Chondrocyte (in vitro differentiated cells): ENCODE data around the gene MGAT3. TPM values are rescaled to one million over a fixed set of nuclear protein-coding genes. Genes with fewer than 3 reads are reported as not detected.

Experiments used
- DNase-seq: peaks from one replicate; pipeline ENCODE4 v3.0.0; 2021; ENCODE audit warnings: mixed read lengths, low spot score
- H3K27ac Mint-ChIP-seq: one replicate; pipeline ENCODE4 v1.8.0; 2021; ENCODE audit warnings: mild to moderate bottlenecking, moderate library complexity, mixed read lengths; ENCODE audit not compliant: unreplicated experiment
- H3K27me3 Mint-ChIP-seq: 2 replicates; pipeline ENCODE4 v1.8.0; 2021; ENCODE audit warnings: low read depth, mixed read lengths
- H3K36me3 Mint-ChIP-seq: 2 replicates; pipeline ENCODE4 v1.8.0; 2021; ENCODE audit warnings: low read depth, mixed read lengths
- H3K4me1 Mint-ChIP-seq: 2 replicates; pipeline ENCODE4 v1.8.0; 2021; ENCODE audit warnings: low read depth, mild to moderate bottlenecking, mixed read lengths
- H3K4me3 Mint-ChIP-seq: one replicate; pipeline ENCODE4 v1.8.0; 2021; ENCODE audit warnings: mild to moderate bottlenecking, moderate library complexity, mixed read lengths; ENCODE audit not compliant: unreplicated experiment
- H3K9me3 Mint-ChIP-seq: 2 replicates; pipeline ENCODE4 v1.8.0; 2021; ENCODE audit warnings: low read depth, mixed read lengths
- total RNA-seq: library from RNA; stranded (reverse); gene quantifications from 3 replicates; pipeline ENCODE4 v1.2.1, GENCODE V29; 2021
- TF ChIP-seq, protein P1 (sequence below): fragments of 200-600 bp; sonication (generic); IDR thresholded peaks from 2 replicates; pipeline ENCODE4 v1.5.0; 2021; ENCODE audit warnings: antibody characterized with exemption, mild to moderate bottlenecking, moderate library complexity

MGAT3 gene
- total RNA-seq, 1 donor from 2014 or later = 6.1 TPM

DNA sequence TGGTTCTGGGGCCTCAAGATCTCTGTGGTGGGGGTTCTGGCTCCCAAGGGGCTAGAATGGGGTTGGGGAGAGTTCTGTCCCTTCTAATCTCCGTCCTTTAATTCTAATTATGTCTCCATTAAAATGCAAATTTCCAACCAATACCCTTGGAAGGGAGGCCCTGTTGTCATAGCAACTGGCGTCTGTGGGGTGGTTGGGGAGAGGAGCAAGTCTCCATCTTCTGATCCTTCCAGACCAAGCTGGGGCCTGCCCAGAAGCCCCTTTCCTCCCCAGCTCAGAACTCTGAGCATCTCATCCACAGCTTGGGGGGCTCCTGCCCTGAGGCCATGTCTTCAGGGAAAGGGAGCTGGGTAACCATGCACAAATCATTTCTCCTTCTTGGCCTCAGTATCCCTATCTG lies 81.2 kb downstream of the MGAT3 start:
- H3K27me3 Mint-ChIP-seq = peaks cover 3% of the 10 kb centered on the region
- no peak overlapping the region for H3K27ac Mint-ChIP-seq
- no peaks in the 10 kb centered on the region for H3K9me3 Mint-ChIP-seq
- no peak overlapping the region for H3K4me3 Mint-ChIP-seq
- DNase-seq = no peak
- TF ChIP-seq, protein P1, sequence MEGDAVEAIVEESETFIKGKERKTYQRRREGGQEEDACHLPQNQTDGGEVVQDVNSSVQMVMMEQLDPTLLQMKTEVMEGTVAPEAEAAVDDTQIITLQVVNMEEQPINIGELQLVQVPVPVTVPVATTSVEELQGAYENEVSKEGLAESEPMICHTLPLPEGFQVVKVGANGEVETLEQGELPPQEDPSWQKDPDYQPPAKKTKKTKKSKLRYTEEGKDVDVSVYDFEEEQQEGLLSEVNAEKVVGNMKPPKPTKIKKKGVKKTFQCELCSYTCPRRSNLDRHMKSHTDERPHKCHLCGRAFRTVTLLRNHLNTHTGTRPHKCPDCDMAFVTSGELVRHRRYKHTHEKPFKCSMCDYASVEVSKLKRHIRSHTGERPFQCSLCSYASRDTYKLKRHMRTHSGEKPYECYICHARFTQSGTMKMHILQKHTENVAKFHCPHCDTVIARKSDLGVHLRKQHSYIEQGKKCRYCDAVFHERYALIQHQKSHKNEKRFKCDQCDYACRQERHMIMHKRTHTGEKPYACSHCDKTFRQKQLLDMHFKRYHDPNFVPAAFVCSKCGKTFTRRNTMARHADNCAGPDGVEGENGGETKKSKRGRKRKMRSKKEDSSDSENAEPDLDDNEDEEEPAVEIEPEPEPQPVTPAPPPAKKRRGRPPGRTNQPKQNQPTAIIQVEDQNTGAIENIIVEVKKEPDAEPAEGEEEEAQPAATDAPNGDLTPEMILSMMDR = no peak
- H3K36me3 Mint-ChIP-seq = no peaks in the 10 kb centered on the region
- peaks cover 6% of the 10 kb centered on the region for H3K4me1 Mint-ChIP-seq

Other genes starting within 250 kb of the MGAT3 start
- gene PDGFB, start 212.0 kb upstream of the MGAT3 start, total RNA-seq = 10.5 to 16.9 TPM (median 16.5 TPM) in 3 replicates
- 1,302 to 1,415 TPM (median 1,326 TPM) in 3 replicates for gene RPL3, start 137.4 kb upstream of the MGAT3 start, total RNA-seq
- 15.0 to 18.4 TPM (median 16.5 TPM) in 3 replicates for gene SYNGR1, start 107.0 kb upstream of the MGAT3 start, total RNA-seq
- 17.1 to 24.5 TPM (median 21.3 TPM) in 3 replicates for gene TAB1, start 57.2 kb upstream of the MGAT3 start, total RNA-seq
- 22.7 to 24.0 TPM (median 23.0 TPM) in 3 replicates for gene MIEF1, start 45.3 kb downstream of the MGAT3 start, total RNA-seq
- 128 to 541 TPM (median 513 TPM) in 3 replicates for gene ATF4, start 63.5 kb downstream of the MGAT3 start, total RNA-seq
- gene RPS19BP1, start 75.7 kb downstream of the MGAT3 start, total RNA-seq = 44.1 to 52.3 TPM (median 47.9 TPM) in 3 replicates
- gene CACNA1I, start 113.7 kb downstream of the MGAT3 start, total RNA-seq = 0.02 to 0.08 TPM (median 0.05 TPM) in 3 replicates